Stimulated activated CD4-positive, alpha-beta T cell treated with anti-CD3 and anti-CD28 coated beads, TNF-alpha, amount 100 ng/mL, for 4 hours (primary cell): Measurements from ENCODE around the gene EIF2AK2.
"Not testable (repeated sequence)": the region's sequence is repeated elsewhere in the genome, so short reads cannot be mapped to it uniquely, and the experiment has no call there.

Source experiments
- DNase-seq, 3 experiments: peaks; one replicate each; pipeline ENCODE4 v3.0.0-alpha.2; 2020; ENCODE audit warnings: low read depth in 3 of 3

Gene EIF2AK2

GRCh38 chr2:37156857-37157714 is at the start of gene EIF2AK2:
Gene EIF2AK2 (minus strand): TSS chr2:37156980. CDS start chr2:37147806, 9,174 bp downstream.
- peak; percentile 43 to 74 (median 72) for DNase-seq

- no peak for DNase-seq
These were observed 49.0 kb upstream of the EIF2AK2 start for GRCh38 chr2:37205689-37206341.

GRCh38 chr2:37205071-37205661 is 48.4 kb upstream of the EIF2AK2 start:
- not testable (repeated sequence) for DNase-seq

GRCh38 chr2:37203708-37204107 is 46.9 kb upstream of the EIF2AK2 start:
- DNase-seq: no peak

- DNase-seq: no peak
These were observed 45.0 kb upstream of the EIF2AK2 start for GRCh38 chr2:37201766-37202165.

GRCh38 chr2:37201208-37201607 is 44.4 kb upstream of the EIF2AK2 start:
- no peak for DNase-seq

- no peak for DNase-seq
These were observed 41.9 kb upstream of the EIF2AK2 start for GRCh38 chr2:37198681-37199065.

GRCh38 chr2:37196320-37197195 is 39.8 kb upstream of the EIF2AK2 start, which contains the start of gene CEBPZOS:
Gene CEBPZOS (plus strand): TSS chr2:37196496. CDS start chr2:37199705, 3,209 bp downstream.
- DNase-seq: peak; percentile 81 to 89 (median 88)

GRCh38 chr2:37195862-37196319 is 39.1 kb upstream of the EIF2AK2 start:
- not testable (repeated sequence) for DNase-seq

- no peak for DNase-seq
These were observed 35.8 kb upstream of the EIF2AK2 start for GRCh38 chr2:37192551-37192950.

- DNase-seq: no peak
These were observed 35.0 kb upstream of the EIF2AK2 start for GRCh38 chr2:37191747-37192146.

- no peak for DNase-seq
These were observed 34.5 kb upstream of the EIF2AK2 start for GRCh38 chr2:37191253-37191652.

- no peak for DNase-seq
These were observed 33.5 kb upstream of the EIF2AK2 start for GRCh38 chr2:37190290-37190689.

- no peak for DNase-seq
These were observed 32.8 kb upstream of the EIF2AK2 start for GRCh38 chr2:37189452-37190153.

- no peak for DNase-seq
These were observed 31.8 kb upstream of the EIF2AK2 start, which contains the start of gene SULT6B1 for GRCh38 chr2:37188570-37188969. Gene SULT6B1 (minus strand): TSS chr2:37188670. CDS start chr2:37188640, 30 bp downstream.

GRCh38 chr2:37181726-37182684 is 25.2 kb upstream of the EIF2AK2 start:
- no peak for DNase-seq

- no peak for DNase-seq
These were observed 23.9 kb upstream of the EIF2AK2 start for GRCh38 chr2:37180640-37181039.

- no peak for DNase-seq
These were observed 23.3 kb upstream of the EIF2AK2 start for GRCh38 chr2:37180006-37180639.

- DNase-seq: no peak
These were observed 17.0 kb upstream of the EIF2AK2 start for GRCh38 chr2:37173741-37174140.
